AG04450 (cell line): ENCODE measurements around the gene SGSH. TPM values are rescaled to one million over a fixed set of nuclear protein-coding genes. Genes with fewer than 3 reads are reported as not detected.
"Not testable (repeated sequence)": the region's sequence is repeated elsewhere in the genome, so short reads cannot be mapped to it uniquely, and the experiment has no call there.

Experiments
- CTCF ChIA-PET: fragments of 300-600, 350-600 bp; formaldehyde crosslinking; extraction: SDS; loops from one replicate; lab custom pipeline; 2022; ENCODE audit warnings: antibody characterized with exemption, inconsistent platforms; lab: Charles Lee
- POLR2A ChIA-PET: fragments of 350-600 bp; formaldehyde crosslinking; extraction: SDS; loops from one replicate; lab custom pipeline; 2021; ENCODE audit warnings: antibody characterized with exemption, inconsistent platforms; lab: Yijun Ruan, JAX
- DNase-seq: peaks from one replicate; pipeline ENCODE4 v3.0.0-alpha.2; 2011; ENCODE audit warnings: low read depth, low spot score
- H3K27ac ChIP-seq: one replicate; pipeline ENCODE4 v1.5.1; 2012; ENCODE audit warnings: low read depth, low read length, control low read depth
- H3K27me3 ChIP-seq: one replicate; pipeline ENCODE4 v1.6.0; 2012; ENCODE audit warnings: low read length; ENCODE audit not compliant: control insufficient read depth, insufficient read depth
- H3K4me3 ChIP-seq: 2 replicates; pipeline ENCODE4 v1.5.1; 2011; ENCODE audit warnings: mild to moderate bottlenecking, low read depth, low read length, control low read depth
- H3K9me3 ChIP-seq: 2 replicates; pipeline ENCODE4 v1.5.1; 2012; ENCODE audit warnings: low read length; ENCODE audit not compliant: control insufficient read depth, insufficient read depth
- polyA plus RNA-seq: library from polyadenylated mRNA; depleted of rRNA; stranded (reverse); fragments of >200 nt; gene quantifications from 2 replicates; pipeline ENCODE4 v1.2.3, GENCODE V29; 2011
- TF ChIP-seq, protein P1 (sequence below): IDR thresholded peaks from 2 replicates; pipeline ENCODE4 v1.5.1; 2011; ENCODE audit warnings: low read depth, low read length, control low read depth, inconsistent platforms

SGSH gene
- polyA plus RNA-seq, 1 experiment: 39.9 TPM

GRCh38 chr17:80259457-80260068, 39.4 kb upstream of the SGSH start:
- Histone ChIP-seq H3K27ac (peak overlapping the region; percentile 57), H3K4me3 (peak overlapping the region; percentile 60), H3K9me3 (no peaks in the 10 kb centered on the region; the same call in 1 of the 2 replicates), H3K27me3 (no peaks in the 10 kb centered on the region)
- CTCF ChIA-PET: no interaction called here
- DNase-seq: no peak
- TF ChIP-seq, protein P1, sequence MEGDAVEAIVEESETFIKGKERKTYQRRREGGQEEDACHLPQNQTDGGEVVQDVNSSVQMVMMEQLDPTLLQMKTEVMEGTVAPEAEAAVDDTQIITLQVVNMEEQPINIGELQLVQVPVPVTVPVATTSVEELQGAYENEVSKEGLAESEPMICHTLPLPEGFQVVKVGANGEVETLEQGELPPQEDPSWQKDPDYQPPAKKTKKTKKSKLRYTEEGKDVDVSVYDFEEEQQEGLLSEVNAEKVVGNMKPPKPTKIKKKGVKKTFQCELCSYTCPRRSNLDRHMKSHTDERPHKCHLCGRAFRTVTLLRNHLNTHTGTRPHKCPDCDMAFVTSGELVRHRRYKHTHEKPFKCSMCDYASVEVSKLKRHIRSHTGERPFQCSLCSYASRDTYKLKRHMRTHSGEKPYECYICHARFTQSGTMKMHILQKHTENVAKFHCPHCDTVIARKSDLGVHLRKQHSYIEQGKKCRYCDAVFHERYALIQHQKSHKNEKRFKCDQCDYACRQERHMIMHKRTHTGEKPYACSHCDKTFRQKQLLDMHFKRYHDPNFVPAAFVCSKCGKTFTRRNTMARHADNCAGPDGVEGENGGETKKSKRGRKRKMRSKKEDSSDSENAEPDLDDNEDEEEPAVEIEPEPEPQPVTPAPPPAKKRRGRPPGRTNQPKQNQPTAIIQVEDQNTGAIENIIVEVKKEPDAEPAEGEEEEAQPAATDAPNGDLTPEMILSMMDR: no peak
- POLR2A ChIA-PET: no interaction called here

DNA sequence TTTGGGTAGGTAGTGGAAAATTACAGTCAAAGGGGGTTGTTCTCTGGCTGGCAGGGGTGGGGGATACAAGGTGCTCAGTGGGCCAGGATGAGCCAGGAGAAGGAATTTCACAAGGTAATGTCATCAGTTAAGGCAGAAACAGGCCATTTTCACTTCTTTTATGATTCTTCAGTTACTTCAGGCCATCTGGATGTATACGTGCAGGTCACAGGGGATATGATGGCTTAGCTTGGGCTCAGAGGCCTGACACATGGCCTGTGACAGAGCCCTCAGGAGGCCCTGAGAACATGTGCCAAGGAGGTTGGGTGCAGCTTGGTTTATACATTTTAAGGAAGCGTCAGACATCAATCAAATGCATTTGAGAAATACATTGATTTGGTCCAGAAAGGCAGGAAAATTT, 38.2 kb upstream of the SGSH start:
- H3K9me3 ChIP-seq, H3K4me3 ChIP-seq, DNase-seq, CTCF ChIA-PET, POLR2A ChIA-PET, H3K27me3 ChIP-seq, H3K27ac ChIP-seq: not testable (repeated sequence)

DNA sequence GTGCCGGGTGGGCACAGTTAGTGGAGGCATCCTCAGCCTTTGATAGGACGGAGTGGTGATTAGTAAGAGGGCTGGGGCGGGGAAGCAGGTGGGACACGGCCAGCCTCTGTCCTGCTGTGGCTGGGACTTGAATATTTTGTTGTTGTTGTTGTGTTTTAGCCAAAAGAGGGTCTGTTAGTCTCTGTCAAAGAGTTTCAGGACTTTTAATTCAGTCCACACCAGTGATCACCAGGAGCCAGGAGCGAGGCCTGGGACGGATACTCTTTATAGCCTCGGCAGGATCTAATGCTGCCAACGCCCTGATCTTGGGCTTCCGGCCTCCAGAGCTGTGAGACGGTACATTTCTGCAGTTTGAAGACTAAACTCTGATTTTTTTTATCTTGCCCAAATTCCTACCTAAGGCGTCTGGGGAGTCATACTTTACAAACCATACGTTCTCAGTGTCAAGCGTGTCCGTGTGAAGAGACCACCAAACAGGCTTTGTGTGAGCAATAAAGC, 37.6 kb upstream of the SGSH start:
- Histone ChIP-seq H3K4me3 (no peak overlapping the region), H3K27me3 (no peaks in the 10 kb centered on the region), H3K9me3 (peaks cover 2% of the 10 kb centered on the region; the same call in 1 of the 2 replicates), H3K27ac (no peak overlapping the region)
- POLR2A ChIA-PET: no interaction called here
- TF ChIP-seq, protein P1: no peak
- DNase-seq: no peak
- CTCF ChIA-PET: no interaction called here

DNA sequence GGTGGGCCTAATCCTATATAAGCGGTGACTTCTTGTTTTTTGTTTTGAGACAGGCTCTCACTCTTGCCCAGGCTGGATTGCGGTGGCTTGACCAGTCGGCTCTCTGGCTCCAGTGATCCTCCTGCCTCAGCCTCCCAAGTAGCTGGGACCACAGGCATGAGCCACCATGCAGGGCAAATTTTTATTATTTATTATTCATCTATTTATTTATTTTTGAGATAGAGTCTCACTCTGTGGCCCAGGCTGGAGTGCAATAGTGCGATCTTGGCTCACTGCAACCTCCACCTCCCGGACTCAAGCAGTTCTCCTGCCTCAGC, 35.9 kb upstream of the SGSH start:
- Histone ChIP-seq H3K9me3 (peaks cover 2% of the 10 kb centered on the region; the same call in 1 of the 2 replicates), H3K4me3 (no peak overlapping the region), H3K27me3 (no peaks in the 10 kb centered on the region), H3K27ac (peak overlapping the region; percentile 11)
- ChIA-PET POLR2A (no interaction called here), CTCF (no interaction called here)
- DNase-seq: no peak
- TF ChIP-seq, protein P1: no peak

- peaks cover 2% of the 10 kb centered on the region; the same call in 1 of the 2 replicates for H3K9me3 ChIP-seq
- H3K27me3 ChIP-seq: no peaks in the 10 kb centered on the region
- peak; percentile 68 for DNase-seq
- peak overlapping the region; percentile 88 for H3K27ac ChIP-seq
- CTCF ChIA-PET: interaction anchor here (0.6 kb wide), 1 partner anchor 59 kb away, joined by 7 read pairs; no protein-coding TSS in a partner anchor
- no peak overlapping the region for H3K4me3 ChIP-seq
- TF ChIP-seq, protein P1: no peak
- POLR2A ChIA-PET: interaction anchor here (0.6 kb wide), 1 partner anchor 33 kb away, joined by 3 read pairs; no protein-coding TSS in a partner anchor
Measured at GRCh38 chr17:80254396-80255251, 34.5 kb upstream of the SGSH start.
